ENCODE results near the gene MLEC. TPM values are rescaled to one million over a fixed set of nuclear protein-coding genes. Genes with fewer than 3 reads are reported as not detected.

The MLEC gene
- total RNA-seq, 2 donors from 2014 or later: 188 to 195 TPM

GRCh38 chr12:120705618-120706017 is 18.7 kb downstream of the MLEC start:
- Histone ChIP-seq H3K27ac (ENCODE audit: low read depth, low read length) (no peak overlapping the region), H3K27me3 (ENCODE audit: control insufficient read depth, insufficient read depth, low read length, poor library complexity, severe bottlenecking) (no peaks in the 10 kb centered on the region), H3K9ac (ENCODE audit: extremely low read depth, low read length, poor library complexity, severe bottlenecking) (no peak overlapping the region), H3K4me1 (ENCODE audit: control insufficient read depth, insufficient read depth, low read length) (no peaks in the 10 kb centered on the region), H3K4me3 (ENCODE audit: low read length) (no peak overlapping the region), H3K9me3 (ENCODE audit: control insufficient read depth, low read length) (no peaks in the 10 kb centered on the region), H3K36me3 (ENCODE audit: control insufficient read depth, insufficient read depth, low read length) (peaks cover 42% of the 10 kb centered on the region)
- no peak overlapping the region for H3K4me3 Mint-ChIP-seq
- H3K27me3 Mint-ChIP-seq (ENCODE audit: insufficient read depth): no peaks in the 10 kb centered on the region
- peaks cover 4% of the 10 kb centered on the region for H3K4me1 Mint-ChIP-seq
- H3K27ac Mint-ChIP-seq: peak overlapping the region; percentile 44
- WGBS, 2 experiments (ENCODE audit: insufficient coverage in 1 of 2, insufficient read length in 1 of 2): 100% methylated on average over 1 of the region's 1 CpG; no CpG with 5 or more reads in 1 of the 2 experiments
- no peak for TF ChIP-seq CTCF (conservative IDR thresholded peaks at IDR 0.05)
- no peak for DNase-seq
- H3K36me3 Mint-ChIP-seq (ENCODE audit: low read depth): peaks cover 14% of the 10 kb centered on the region
- H3K9me3 Mint-ChIP-seq: no peaks in the 10 kb centered on the region

GRCh38 chr12:120706029-120706428 is 19.1 kb downstream of the MLEC start:
- Histone ChIP-seq H3K9me3 (ENCODE audit: control insufficient read depth, low read length) (no peaks in the 10 kb centered on the region), H3K27ac (ENCODE audit: low read depth, low read length) (no peak overlapping the region), H3K4me1 (ENCODE audit: control insufficient read depth, insufficient read depth, low read length) (no peaks in the 10 kb centered on the region), H3K9ac (ENCODE audit: extremely low read depth, low read length, poor library complexity, severe bottlenecking) (no peak overlapping the region), H3K4me3 (ENCODE audit: low read length) (no peak overlapping the region), H3K27me3 (ENCODE audit: control insufficient read depth, insufficient read depth, low read length, poor library complexity, severe bottlenecking) (no peaks in the 10 kb centered on the region), H3K36me3 (ENCODE audit: control insufficient read depth, insufficient read depth, low read length) (peaks cover 38% of the 10 kb centered on the region)
- Mint-ChIP-seq H3K4me1 (peaks cover 4% of the 10 kb centered on the region), H3K4me3 (no peak overlapping the region), H3K36me3 (ENCODE audit: low read depth) (peaks cover 10% of the 10 kb centered on the region), H3K9me3 (no peaks in the 10 kb centered on the region), H3K27ac (no peak overlapping the region), H3K27me3 (ENCODE audit: insufficient read depth) (no peaks in the 10 kb centered on the region)
- 73 to 74% methylated on average over 5 of the region's 5 CpGs for WGBS, 2 experiments (ENCODE audit: insufficient coverage in 1 of 2, insufficient read length in 1 of 2)
- DNase-seq: no peak
- TF ChIP-seq CTCF (conservative IDR thresholded peaks at IDR 0.05): no peak

GRCh38 chr12:120708651-120709050 is 21.7 kb downstream of the MLEC start:
- H3K9me3 Mint-ChIP-seq: no peaks in the 10 kb centered on the region
- no peak overlapping the region for H3K27ac ChIP-seq (ENCODE audit: low read depth, low read length)

More at GRCh38 chr12:120708651-120709050, 21.7 kb downstream of the MLEC start:
- no peaks in the 10 kb centered on the region for H3K27me3 ChIP-seq (ENCODE audit: control insufficient read depth, insufficient read depth, low read length, poor library complexity, severe bottlenecking)
- peaks cover 6% of the 10 kb centered on the region for H3K36me3 Mint-ChIP-seq (ENCODE audit: low read depth)
- no peaks in the 10 kb centered on the region for H3K9me3 ChIP-seq (ENCODE audit: control insufficient read depth, low read length)
- DNase-seq: no peak
- no peak for TF ChIP-seq CTCF (conservative IDR thresholded peaks at IDR 0.05)
- H3K27me3 Mint-ChIP-seq (ENCODE audit: insufficient read depth): no peaks in the 10 kb centered on the region
- peaks cover 19% of the 10 kb centered on the region for H3K36me3 ChIP-seq (ENCODE audit: control insufficient read depth, insufficient read depth, low read length)
- no peak overlapping the region for H3K9ac ChIP-seq (ENCODE audit: extremely low read depth, low read length, poor library complexity, severe bottlenecking)
- WGBS, 2 experiments (ENCODE audit: insufficient coverage in 1 of 2, insufficient read length in 1 of 2): 82 to 94% methylated on average over 2 to 4 of the region's 4 CpGs
- H3K4me3 Mint-ChIP-seq: no peak overlapping the region
- peaks cover 9% of the 10 kb centered on the region for H3K4me1 ChIP-seq (ENCODE audit: control insufficient read depth, insufficient read depth, low read length)
- H3K4me3 ChIP-seq (ENCODE audit: low read length): no peak overlapping the region
- peaks cover 22% of the 10 kb centered on the region for H3K4me1 Mint-ChIP-seq
- no peak overlapping the region for H3K27ac Mint-ChIP-seq

All from endodermal cell (in vitro differentiated cells).